ENCODE data around the gene TFF3. TPM values are rescaled to one million over a fixed set of nuclear protein-coding genes. Genes with fewer than 3 reads are reported as not detected.

TFF3 gene
- total and polyA plus RNA-seq, 2 experiments from 2014 or later: 1.2 to 3.3 TPM

DNA sequence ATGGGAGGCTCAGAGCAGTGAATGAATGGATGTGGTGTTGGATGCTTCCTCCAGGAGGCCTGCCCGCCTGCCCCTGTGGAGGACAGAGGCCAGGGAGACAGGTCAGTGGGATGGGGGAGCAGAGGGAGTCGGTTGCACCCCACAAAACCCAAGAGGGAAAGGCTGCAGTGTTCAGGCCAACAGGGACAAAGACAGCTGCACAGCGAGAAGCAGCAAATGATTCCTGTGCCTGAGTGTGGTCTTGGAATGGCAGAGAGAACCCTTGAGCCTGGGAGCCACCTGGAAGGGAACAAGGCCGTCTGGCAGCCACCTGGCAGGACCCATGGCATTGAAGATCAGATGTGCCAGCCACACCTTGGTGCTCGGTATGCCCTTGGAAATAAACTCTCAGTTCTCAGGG, 8.1 kb downstream of the TFF3 start:
- ATAC-seq (no peak), DNase-seq (ENCODE audit: low spot score) (no peak)
- Mint-ChIP-seq H3K27me3 (ENCODE audit: insufficient read depth, low read depth, poor library complexity) (peaks cover 8% of the 10 kb centered on the region), H3K4me1 (peaks cover 8% of the 10 kb centered on the region), H3K9me3 (no peaks in the 10 kb centered on the region), H3K27ac (no peak overlapping the region), H3K4me3 (no peak overlapping the region), H3K36me3 (ENCODE audit: low read depth) (no peaks in the 10 kb centered on the region)
- no peaks in the 10 kb centered on the region for H3K4me1 ChIP-seq (ENCODE audit: insufficient read depth)
- H3K79me2 ChIP-seq (replicated peaks; ENCODE audit: insufficient read depth): no peaks in the 10 kb centered on the region
- no peak overlapping the region for H3K4me3 ChIP-seq
- H3K36me3 ChIP-seq (ENCODE audit: insufficient read depth): no peaks in the 10 kb centered on the region
- no peaks in the 10 kb centered on the region for H3K27me3 ChIP-seq (ENCODE audit: insufficient read depth)
- H3K4me2 ChIP-seq: no peak overlapping the region
- H2AFZ ChIP-seq: no peak overlapping the region
- no peak overlapping the region for H3K27ac ChIP-seq (ENCODE audit: low read depth)
- no peaks in the 10 kb centered on the region for H4K20me1 ChIP-seq (replicated peaks; ENCODE audit: insufficient read depth)
- TF ChIP-seq POLR2AphosphoS5 (IDR thresholded peaks at IDR 0.05; ENCODE audit: low read depth): no peak
- TF ChIP-seq JUNB (IDR thresholded peaks at IDR 0.05; ENCODE audit: unreplicated experiment): no peak
- no peak for TF ChIP-seq STAT1 (IDR thresholded peaks at IDR 0.05; ENCODE audit: unreplicated experiment)
- TF ChIP-seq CREB1 (CRISPR knock-in tag; IDR thresholded peaks at IDR 0.05; ENCODE audit: low read depth): no peak
- no peak for TF ChIP-seq NANOG (IDR thresholded peaks at IDR 0.05; ENCODE audit: borderline replicate concordance)
- TF ChIP-seq, protein P1, sequence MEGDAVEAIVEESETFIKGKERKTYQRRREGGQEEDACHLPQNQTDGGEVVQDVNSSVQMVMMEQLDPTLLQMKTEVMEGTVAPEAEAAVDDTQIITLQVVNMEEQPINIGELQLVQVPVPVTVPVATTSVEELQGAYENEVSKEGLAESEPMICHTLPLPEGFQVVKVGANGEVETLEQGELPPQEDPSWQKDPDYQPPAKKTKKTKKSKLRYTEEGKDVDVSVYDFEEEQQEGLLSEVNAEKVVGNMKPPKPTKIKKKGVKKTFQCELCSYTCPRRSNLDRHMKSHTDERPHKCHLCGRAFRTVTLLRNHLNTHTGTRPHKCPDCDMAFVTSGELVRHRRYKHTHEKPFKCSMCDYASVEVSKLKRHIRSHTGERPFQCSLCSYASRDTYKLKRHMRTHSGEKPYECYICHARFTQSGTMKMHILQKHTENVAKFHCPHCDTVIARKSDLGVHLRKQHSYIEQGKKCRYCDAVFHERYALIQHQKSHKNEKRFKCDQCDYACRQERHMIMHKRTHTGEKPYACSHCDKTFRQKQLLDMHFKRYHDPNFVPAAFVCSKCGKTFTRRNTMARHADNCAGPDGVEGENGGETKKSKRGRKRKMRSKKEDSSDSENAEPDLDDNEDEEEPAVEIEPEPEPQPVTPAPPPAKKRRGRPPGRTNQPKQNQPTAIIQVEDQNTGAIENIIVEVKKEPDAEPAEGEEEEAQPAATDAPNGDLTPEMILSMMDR (conservative IDR thresholded peaks at IDR 0.05; ENCODE audit: low read depth in 2 of 2): no peak
- TF ChIP-seq, protein P2, sequence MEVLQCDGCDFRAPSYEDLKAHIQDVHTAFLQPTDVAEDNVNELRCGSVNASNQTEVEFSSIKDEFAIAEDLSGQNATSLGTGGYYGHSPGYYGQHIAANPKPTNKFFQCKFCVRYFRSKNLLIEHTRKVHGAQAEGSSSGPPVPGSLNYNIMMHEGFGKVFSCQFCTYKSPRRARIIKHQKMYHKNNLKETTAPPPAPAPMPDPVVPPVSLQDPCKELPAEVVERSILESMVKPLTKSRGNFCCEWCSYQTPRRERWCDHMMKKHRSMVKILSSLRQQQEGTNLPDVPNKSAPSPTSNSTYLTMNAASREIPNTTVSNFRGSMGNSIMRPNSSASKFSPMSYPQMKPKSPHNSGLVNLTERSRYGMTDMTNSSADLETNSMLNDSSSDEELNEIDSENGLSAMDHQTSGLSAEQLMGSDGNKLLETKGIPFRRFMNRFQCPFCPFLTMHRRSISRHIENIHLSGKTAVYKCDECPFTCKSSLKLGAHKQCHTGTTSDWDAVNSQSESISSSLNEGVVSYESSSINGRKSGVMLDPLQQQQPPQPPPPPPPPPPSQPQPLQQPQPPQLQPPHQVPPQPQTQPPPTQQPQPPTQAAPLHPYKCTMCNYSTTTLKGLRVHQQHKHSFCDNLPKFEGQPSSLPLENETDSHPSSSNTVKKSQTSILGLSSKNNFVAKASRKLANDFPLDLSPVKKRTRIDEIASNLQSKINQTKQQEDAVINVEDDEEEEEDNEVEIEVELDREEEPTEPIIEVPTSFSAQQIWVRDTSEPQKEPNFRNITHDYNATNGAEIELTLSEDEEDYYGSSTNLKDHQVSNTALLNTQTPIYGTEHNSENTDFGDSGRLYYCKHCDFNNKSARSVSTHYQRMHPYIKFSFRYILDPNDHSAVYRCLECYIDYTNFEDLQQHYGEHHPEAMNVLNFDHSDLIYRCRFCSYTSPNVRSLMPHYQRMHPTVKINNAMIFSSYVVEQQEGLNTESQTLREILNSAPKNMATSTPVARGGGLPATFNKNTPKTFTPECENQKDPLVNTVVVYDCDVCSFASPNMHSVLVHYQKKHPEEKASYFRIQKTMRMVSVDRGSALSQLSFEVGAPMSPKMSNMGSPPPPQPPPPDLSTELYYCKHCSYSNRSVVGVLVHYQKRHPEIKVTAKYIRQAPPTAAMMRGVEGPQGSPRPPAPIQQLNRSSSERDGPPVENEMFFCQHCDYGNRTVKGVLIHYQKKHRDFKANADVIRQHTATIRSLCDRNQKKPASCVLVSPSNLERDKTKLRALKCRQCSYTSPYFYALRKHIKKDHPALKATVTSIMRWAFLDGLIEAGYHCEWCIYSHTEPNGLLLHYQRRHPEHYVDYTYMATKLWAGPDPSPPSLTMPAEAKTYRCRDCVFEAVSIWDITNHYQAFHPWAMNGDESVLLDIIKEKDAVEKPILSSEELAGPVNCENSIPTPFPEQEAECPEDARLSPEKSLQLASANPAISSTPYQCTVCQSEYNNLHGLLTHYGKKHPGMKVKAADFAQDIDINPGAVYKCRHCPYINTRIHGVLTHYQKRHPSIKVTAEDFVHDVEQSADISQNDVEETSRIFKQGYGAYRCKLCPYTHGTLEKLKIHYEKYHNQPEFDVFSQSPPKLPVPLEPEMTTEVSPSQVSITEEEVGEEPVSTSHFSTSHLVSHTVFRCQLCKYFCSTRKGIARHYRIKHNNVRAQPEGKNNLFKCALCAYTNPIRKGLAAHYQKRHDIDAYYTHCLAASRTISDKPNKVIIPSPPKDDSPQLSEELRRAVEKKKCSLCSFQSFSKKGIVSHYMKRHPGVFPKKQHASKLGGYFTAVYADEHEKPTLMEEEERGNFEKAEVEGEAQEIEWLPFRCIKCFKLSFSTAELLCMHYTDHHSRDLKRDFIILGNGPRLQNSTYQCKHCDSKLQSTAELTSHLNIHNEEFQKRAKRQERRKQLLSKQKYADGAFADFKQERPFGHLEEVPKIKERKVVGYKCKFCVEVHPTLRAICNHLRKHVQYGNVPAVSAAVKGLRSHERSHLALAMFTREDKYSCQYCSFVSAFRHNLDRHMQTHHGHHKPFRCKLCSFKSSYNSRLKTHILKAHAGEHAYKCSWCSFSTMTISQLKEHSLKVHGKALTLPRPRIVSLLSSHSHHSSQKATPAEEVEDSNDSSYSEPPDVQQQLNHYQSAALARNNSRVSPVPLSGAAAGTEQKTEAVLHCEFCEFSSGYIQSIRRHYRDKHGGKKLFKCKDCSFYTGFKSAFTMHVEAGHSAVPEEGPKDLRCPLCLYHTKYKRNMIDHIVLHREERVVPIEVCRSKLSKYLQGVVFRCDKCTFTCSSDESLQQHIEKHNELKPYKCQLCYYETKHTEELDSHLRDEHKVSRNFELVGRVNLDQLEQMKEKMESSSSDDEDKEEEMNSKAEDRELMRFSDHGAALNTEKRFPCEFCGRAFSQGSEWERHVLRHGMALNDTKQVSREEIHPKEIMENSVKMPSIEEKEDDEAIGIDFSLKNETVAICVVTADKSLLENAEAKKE (CRISPR knock-in tag; IDR thresholded peaks at IDR 0.05): no peak
- TF ChIP-seq, protein P3, sequence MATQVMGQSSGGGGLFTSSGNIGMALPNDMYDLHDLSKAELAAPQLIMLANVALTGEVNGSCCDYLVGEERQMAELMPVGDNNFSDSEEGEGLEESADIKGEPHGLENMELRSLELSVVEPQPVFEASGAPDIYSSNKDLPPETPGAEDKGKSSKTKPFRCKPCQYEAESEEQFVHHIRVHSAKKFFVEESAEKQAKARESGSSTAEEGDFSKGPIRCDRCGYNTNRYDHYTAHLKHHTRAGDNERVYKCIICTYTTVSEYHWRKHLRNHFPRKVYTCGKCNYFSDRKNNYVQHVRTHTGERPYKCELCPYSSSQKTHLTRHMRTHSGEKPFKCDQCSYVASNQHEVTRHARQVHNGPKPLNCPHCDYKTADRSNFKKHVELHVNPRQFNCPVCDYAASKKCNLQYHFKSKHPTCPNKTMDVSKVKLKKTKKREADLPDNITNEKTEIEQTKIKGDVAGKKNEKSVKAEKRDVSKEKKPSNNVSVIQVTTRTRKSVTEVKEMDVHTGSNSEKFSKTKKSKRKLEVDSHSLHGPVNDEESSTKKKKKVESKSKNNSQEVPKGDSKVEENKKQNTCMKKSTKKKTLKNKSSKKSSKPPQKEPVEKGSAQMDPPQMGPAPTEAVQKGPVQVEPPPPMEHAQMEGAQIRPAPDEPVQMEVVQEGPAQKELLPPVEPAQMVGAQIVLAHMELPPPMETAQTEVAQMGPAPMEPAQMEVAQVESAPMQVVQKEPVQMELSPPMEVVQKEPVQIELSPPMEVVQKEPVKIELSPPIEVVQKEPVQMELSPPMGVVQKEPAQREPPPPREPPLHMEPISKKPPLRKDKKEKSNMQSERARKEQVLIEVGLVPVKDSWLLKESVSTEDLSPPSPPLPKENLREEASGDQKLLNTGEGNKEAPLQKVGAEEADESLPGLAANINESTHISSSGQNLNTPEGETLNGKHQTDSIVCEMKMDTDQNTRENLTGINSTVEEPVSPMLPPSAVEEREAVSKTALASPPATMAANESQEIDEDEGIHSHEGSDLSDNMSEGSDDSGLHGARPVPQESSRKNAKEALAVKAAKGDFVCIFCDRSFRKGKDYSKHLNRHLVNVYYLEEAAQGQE (IDR thresholded peaks at IDR 0.05; ENCODE audit: unreplicated experiment): no peak
- TF ChIP-seq ZNF114 (CRISPR knock-in tag; IDR thresholded peaks at IDR 0.05): no peak
- TF ChIP-seq, protein P4, sequence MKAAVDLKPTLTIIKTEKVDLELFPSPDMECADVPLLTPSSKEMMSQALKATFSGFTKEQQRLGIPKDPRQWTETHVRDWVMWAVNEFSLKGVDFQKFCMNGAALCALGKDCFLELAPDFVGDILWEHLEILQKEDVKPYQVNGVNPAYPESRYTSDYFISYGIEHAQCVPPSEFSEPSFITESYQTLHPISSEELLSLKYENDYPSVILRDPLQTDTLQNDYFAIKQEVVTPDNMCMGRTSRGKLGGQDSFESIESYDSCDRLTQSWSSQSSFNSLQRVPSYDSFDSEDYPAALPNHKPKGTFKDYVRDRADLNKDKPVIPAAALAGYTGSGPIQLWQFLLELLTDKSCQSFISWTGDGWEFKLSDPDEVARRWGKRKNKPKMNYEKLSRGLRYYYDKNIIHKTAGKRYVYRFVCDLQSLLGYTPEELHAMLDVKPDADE (IDR thresholded peaks at IDR 0.05): no peak
- no peak for TF ChIP-seq EZH2phosphoT487 (IDR thresholded peaks at IDR 0.05; ENCODE audit: unreplicated experiment)
- TF ChIP-seq EZH2 (IDR thresholded peaks at IDR 0.05; ENCODE audit: low read depth, unreplicated experiment): no peak
- no peak for TF ChIP-seq ZNF331 (CRISPR knock-in tag; IDR thresholded peaks at IDR 0.05; ENCODE audit: low read depth)
- no peaks in the 10 kb centered on the region for H3K9me2 ChIP-seq (ENCODE audit: insufficient read depth)
- no peaks in the 10 kb centered on the region for H3F3A ChIP-seq (replicated peaks; ENCODE audit: low read depth)

Data from GM23338 (cell line).